CD4-positive, alpha-beta T cell treated with Interleukin-4 for 1 hour (primary cell): ENCODE results near the gene PREPL.

Source experiments
- DNase-seq, 2 donors: peaks; one replicate each; pipeline ENCODE4 v3.0.0-alpha.2; 2020 to 2022

Gene PREPL

DNA sequence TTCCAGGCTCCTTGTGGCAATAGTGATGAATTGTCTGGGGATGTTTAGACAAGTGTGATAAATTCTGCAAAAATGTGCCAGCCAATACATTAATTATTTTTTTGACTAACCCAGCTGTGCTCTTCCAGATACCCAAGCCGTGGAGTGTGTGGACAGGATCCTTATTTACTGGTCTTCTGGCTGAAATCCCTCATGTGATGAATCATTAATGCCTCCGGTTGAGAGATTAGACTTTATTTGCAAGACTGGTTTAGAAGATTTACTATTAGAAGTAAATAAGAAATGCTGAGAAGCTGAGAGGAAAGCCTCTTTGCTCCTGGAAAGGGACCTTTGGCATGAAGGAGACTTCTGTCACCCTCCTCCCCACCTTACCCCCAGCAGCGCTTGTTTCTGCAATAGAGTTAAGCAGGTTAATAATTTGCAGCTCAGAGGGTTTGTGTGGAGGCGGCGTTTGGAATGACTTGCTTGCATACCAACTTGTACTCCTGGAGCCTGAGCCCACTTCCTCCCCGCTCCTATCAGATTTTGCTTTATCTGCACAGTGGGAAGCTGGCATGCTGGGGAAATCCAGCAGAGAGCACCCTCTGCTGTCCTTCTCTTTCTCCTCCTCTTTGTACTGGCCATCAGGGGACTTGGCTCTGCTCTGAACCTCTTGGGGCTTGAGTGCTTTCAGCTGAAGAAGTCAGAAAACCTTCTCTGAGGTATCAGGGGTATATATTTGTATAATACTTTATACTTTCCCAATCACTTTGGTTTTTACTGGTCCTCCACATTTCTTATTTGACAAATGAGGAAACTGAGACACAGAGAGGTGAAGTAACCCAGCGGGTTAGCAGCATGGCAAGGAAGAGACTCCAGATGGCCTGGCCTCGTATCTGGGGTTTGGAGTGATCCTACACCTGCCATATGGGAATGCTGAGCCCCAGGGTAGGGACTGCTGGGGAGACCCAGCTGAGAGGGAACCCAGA, 69.7 kb downstream of the PREPL start:
- DNase-seq, result no peak

- DNase-seq, result no peak
Measured at GRCh38 chr2:44290261-44290660, 71.0 kb downstream of the PREPL start.

GRCh38 chr2:44286884-44287638, 74.2 kb downstream of the PREPL start:
- DNase-seq, result no peak

GRCh38 chr2:44286119-44286883, 75.0 kb downstream of the PREPL start:
- no peak for DNase-seq

DNA sequence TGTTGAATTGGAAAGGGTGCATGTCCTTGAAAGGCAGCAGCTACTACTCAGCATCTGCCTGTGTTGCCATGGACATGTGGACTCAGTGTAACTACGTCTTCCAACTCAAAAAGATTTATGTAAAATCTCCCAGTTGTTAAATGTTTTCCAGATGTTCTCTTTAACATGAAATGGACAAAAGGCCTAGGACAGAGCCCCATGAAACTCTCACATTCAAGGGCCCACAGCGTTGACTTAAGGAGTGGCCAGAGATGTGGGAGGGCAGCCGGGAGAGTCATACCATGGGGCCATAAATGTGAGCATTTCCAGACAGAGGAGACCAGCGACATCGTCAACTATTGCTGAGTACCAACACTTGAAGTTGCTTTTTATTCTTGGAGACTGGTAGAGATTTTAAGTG, 76.1 kb downstream of the PREPL start:
- DNase-seq, result no peak

GRCh38 chr2:44283116-44283666, 78.1 kb downstream of the PREPL start:
- DNase-seq, result no peak

- DNase-seq, result no peak
Measured at GRCh38 chr2:44280869-44281268, 80.4 kb downstream of the PREPL start.

- DNase-seq, result no peak
Measured at GRCh38 chr2:44277541-44277940, 83.8 kb downstream of the PREPL start.

- DNase-seq, result no peak
Measured at GRCh38 chr2:44275927-44276303, 85.4 kb downstream of the PREPL start.

- no peak for DNase-seq
Measured at GRCh38 chr2:44273596-44273995, 87.7 kb downstream of the PREPL start.

DNA sequence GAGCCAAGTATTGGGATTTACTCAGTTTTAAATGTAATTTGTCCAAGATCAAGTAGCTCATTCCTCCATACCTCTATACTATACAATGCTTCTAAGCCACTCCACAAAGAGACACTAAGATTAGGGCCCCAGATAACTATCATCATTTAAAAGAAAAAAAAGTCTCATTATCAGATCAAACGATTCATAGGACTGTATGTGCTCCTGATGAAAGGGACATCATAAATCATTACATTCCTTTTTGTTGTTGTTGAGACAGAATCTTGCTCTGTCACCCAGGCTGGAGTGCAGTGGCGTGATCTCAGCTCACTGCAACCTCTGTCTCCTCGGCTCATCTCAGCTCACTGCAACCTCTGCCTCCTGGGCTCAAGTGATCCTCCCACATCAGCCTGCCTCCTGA, 88.2 kb downstream of the PREPL start:
- no peak for DNase-seq

DNA sequence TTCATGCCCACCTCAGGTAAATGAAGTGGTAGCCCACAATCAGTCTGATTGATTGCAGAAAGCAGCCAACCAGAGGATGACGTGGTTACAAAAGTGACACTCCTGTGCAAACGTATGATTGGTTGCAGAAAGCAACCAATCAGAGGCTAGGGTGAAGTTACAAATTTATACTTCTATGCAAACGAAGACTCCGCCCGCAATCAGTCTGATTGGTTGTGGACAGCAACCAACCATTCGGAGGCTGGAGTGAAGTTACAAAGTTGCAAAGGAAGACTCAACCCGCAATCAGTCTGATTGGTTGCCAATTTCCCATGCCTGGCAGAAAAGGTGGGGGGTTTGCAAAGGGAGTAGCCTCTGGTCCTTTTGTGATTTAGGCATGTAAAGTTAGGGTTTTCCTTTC, 90.0 kb downstream of the PREPL start:
- no peak for DNase-seq

GRCh38 chr2:44269831-44270230, 91.5 kb downstream of the PREPL start:
- DNase-seq, result no peak

DNA sequence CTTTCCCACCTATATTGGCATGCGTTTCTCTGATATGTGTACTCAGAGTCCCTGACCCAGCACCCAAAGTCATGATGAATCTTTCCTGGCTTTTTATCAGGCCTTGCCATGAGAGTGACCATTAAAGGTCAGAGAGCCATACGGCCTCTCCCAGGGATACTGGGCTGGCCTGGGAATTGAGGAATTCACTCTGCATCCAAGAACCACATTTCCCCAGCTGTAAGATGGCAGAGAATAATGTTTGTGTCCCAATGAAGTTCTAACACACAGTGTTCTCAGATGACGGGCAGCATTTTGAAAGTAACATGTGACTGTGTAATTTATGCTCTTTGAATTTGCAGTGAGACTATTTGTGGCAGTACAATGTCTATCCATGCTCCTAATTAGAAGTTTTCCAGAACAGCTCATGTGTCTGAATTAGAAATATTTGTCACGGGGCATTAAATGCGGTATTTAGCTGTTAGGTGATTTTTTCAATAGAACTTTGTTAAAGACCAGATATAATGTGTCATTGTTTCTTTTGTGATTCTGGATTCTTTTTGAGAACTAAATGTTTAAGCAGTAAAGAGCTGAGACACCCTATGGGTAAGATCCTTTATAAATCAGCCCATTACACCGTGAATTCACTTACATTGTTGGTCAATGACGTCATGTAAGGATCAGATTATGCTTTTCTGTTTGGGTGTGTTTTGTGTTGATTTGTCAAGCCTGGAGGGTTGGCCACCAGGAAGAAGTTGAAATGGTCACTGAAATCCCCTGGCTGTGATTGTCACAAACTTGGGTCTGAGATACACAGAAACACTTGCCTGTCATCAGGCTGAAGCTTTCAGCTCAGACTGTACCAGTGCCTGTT, 93.3 kb downstream of the PREPL start:
- DNase-seq, result no peak
